HG03095 (cell line): ENCODE data around the gene SLX9.
A peak's percentile ranks its signal among the peaks of the same experiment; 100 is the strongest.
"Not testable (repeated sequence)": the region's sequence is repeated elsewhere in the genome, so short reads cannot be mapped to it uniquely, and the experiment has no call there.

Experiments used
- ATAC-seq: cut with Tn5 transposase; IDR thresholded peaks from one replicate; pipeline ENCODE4 v1.9.1; 2021; ENCODE audit warnings: moderate library complexity; ENCODE audit not compliant: unreplicated experiment

Gene SLX9

DNA sequence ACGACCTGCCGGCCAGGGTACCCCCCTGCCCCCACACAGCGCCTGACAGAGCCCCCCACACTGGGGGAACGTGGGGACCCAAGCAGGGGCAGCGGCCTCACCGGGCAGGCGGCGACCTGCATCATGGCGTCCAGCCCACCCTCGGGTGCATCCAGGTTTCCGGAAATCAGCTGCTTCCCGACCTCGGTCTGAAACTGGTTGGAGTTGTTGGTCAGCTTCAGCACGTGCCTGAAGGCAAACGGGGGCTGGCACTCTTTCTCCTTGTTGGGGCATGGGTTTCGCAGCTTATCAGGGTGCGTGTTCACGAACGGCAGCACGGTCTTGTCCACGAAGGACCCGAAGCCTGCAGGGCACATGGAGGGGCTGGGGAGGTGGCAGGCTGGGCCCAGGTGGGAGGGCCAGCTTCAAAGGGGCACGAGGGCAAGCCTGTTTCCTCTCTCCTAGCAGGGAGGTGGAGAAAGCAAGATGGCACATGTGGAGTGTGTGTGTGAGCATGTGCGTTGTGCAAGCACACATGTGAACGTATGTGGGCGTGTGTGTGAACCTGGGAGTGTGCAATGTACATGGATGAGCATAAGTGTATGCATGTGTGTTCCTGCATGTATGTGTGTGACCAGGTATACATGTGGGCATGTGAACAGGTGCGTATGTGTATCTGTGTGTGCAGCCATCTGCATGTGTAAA lies 38.3 kb upstream of the SLX9 start:
- ATAC-seq = no peak

DNA sequence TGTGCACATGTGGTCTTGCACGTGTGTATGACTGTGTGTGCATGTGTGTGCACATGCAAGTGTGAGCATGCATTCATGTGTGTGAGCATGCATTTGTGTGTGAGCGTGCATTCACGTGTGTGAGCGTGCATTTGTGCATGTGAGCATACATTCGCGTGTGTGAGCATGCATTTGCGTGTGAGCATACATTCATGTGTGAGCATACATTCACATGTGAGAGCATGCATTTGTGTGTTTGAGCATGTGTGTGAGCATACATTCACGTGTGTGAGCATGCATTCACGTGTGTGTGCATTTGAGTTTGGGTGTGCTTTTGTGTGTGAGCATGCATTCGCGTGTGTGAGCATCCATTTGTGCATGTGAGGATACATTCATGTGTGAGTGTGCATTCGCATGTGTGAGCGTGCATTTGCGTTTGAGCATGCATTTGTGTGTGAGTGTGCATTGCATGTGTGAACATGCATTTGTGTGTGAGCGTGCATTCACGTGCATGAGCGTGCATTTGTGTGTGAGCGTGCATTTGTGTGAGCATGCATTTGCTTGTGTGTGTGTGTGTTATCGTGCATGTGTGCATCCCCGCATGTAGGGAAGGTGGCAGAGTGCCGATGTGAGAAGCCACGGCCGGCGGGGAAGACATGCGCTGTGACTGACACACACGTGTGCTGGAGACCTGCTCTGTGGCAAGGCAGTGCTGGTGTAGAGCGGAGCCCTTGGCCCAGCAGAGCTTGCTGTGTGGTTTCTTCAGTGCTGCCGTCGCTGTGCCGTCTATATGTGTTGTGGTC lies 37.4 kb upstream of the SLX9 start:
- ATAC-seq = no peak

DNA sequence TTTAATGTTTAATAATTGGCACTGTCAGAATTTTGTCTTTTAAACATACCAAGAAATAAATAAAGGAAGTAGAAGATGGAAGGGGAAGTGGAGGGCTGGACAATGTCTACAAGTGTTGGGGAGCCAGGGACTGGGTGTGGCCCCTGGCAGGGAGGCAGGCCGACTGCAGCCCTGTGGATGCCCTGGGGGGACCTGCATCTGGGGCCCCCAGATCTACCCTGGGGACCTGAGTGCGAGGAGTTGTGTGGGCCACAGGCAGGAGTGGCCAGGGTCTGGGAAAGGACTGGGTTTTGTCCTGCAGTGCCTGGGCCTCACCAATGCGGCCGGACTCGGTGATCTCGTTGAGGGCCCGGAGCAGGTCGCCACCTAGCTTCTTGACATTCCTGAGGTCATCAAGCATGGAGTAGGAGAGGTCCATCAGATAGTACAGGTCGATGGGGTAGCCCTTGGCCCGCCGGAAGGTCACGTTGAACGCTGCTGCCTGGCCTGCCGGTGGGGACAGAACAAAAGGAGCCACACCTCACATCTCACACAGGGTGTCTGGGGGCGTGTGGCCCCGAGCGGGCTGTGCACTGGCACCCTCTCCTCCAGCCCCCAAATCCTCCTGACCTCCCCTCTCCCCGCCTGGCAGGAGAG lies 36.7 kb upstream of the SLX9 start:
- no peak for ATAC-seq

DNA sequence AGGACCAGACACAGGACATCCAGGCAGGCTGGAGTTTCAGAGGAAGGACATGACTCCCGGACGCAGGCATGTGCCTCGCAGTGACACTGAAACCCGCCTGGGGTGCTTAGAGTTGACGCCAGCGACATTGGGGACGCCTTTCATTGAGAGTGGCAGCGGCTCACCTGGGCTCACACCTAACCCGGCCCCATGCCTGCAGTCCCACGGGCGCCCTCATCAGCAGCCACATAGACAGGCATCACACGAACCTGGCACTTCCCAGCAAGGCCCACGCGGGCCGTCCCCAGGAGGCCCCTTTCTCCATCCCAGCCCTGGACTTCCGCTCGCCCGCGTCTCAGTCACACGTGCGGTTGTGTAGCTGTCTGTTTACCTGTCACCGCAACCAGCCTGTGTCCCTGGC lies 36.1 kb upstream of the SLX9 start:
- ATAC-seq = no peak

- no peak for ATAC-seq
Observed at GRCh38 chr21:44904141-44904923, 35.5 kb upstream of the SLX9 start.

DNA sequence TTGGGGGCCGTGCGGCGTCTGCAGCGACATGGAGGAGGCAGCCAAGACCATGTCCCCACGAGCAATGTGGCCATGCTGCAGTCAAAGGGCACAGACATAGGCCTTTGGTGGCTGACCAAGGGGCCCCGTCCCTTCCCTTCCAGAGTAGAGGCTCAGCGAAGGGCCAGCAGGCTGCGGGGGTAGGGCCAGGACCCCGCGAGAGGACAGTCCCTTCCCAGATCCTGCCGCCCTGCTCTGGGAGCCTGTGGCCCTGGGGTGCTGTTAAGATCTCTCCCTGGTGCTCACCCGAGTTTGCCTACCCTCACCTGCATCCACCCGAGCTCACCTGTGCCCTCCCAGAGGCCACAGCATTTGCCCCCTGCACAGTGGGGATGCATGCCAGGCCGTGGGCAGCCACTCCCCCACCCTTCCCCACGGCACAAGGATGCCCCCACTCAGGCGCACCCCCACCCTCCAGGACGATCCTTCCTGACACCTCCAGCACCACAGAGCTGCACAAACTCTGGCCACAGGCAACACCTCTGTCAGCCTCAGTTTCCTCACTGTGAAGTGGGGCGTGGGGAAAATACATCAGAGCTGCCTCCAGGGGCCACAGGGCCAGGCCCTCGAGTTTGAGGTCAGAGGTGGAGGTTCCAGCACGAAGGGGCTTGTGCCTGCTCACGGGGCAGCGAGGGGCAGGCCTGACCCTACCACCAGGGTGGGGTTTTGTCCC lies 34.7 kb upstream of the SLX9 start:
- ATAC-seq = no peak

DNA sequence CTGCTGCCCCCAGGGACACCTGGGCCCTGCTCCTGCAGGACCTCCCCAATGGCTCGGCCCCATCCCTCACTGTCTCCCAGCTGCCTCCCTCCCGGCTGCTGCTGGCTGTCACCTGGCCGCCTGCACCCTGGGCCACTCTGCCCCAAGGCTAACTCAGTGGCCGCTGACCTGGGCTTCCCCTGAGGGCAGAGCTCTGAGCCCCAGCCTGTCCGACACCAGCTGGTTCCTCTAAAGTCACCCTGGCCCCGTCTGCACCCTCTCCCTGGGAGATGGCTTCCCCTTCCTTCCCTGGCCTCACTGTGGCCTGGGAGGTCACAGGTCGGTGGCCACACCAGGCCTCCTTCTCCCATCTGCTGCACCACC lies 34.1 kb upstream of the SLX9 start:
- ATAC-seq = no peak

DNA sequence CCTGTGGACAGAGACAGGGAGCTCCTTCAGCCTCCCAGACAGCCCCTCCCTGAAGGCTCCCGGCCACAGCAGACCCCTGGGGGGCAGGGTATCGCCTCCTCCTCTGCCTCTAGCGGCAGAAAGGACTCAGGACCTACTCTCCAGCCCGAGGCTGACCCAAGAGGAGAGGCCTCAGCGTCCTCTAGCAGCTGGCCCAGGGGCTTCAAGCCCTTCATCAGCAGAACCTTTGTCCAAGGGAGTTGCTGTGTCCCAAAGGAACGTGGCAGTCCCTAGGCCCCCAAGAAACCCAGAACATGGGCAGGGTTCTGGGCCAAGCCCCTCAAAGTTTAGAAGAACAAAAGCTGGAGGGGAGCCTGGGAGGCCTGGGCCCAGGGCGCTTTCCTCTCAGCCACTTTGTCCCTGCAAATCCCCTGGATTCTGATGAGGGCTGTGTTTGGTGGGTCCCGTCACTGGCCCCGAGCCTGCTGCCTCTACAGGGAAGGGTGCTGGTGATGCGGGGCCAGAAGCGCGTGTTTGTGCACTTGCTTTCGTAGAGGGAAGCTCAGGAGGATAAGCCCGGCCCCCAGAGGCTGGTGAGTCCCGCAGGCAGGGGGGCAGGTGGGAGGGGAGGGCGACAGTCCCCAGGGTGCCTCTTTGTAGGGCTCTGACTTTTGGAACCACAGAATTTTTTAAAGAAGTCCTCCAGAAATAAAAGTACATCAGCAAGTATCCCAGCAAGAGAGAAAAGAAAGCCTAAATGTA lies 32.4 kb upstream of the SLX9 start:
- ATAC-seq = no peak

DNA sequence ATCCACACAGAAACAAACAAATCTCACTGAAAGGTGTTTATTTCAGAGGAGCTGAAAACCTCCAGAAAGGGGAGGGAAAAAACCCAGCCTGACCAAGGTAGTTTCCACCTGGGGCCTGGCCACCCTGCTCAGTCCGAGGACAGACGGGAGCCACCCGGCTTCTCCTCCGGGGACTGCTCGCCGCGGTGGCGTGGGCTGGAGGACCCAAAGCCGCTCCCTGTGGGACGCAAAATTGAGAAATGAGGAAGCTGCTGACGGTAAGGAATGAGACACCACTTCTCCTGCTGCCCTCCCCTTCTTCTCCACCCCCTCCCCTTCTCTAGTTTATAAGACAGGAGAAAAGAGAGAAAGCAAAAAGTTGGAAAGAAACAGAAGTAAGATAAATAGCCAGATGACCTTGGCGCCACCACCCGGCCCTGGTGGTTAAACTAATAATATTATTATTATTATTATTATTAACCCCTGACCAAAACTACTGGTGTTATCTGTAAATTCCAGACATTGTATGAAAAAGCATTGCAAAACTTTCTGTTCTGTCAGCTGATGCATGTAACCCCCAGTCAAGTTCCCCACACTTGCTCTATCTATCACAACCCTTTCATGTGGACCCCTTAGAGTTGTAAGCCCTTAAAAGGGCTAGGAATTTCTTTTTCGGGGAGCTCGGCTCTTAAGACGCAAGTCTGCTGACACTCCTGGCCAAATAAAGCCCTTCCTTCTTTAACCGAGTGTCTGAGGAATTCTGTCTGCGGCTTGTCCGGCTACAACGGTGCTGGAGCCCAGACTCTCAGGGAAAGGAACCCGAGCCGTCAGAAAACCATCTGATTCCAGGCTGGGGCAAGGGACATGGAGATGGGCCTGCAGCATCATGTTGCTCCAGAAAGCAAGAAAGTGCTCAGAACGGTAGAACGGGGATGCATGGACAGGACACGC lies 31.6 kb upstream of the SLX9 start:
- no peak for ATAC-seq

DNA sequence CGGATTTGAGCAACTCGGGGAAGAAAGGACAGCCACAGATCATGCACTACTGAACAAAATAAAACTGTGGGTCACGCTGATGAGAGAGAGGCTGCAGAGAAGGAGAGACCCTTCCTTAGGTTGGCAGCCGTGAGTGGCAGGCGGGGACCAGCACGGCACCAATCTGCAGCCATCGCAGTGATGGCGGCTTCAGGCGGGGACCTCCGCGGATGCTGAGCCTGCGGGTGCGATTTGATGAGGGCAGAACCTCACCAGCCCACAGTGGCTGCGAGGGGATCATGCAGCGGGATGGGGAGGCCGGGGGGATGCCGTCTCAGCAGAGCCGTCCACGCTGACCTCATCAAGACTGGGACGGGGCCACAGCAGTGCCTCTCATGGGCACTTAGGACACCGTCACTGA lies 30.9 kb upstream of the SLX9 start:
- no peak for ATAC-seq

DNA sequence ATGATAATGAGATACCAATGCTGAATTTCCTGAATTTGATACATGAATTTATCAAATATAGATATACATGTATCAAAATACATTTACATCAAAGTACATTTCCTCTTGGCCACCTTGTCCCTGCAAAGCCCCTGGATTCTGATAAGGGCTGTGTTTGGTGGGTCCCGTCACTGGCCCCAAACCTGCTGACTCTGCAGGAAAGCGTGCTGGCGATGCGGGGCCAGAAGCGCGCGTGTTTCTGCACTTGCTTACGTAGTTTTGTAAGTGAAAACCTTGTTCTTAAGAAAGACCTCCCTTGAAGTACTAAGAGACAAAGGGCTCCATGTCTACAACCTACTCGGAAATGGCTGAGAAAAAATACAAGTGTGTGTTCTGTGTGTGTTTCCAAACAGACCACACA lies 30.1 kb upstream of the SLX9 start:
- no peak for ATAC-seq

DNA sequence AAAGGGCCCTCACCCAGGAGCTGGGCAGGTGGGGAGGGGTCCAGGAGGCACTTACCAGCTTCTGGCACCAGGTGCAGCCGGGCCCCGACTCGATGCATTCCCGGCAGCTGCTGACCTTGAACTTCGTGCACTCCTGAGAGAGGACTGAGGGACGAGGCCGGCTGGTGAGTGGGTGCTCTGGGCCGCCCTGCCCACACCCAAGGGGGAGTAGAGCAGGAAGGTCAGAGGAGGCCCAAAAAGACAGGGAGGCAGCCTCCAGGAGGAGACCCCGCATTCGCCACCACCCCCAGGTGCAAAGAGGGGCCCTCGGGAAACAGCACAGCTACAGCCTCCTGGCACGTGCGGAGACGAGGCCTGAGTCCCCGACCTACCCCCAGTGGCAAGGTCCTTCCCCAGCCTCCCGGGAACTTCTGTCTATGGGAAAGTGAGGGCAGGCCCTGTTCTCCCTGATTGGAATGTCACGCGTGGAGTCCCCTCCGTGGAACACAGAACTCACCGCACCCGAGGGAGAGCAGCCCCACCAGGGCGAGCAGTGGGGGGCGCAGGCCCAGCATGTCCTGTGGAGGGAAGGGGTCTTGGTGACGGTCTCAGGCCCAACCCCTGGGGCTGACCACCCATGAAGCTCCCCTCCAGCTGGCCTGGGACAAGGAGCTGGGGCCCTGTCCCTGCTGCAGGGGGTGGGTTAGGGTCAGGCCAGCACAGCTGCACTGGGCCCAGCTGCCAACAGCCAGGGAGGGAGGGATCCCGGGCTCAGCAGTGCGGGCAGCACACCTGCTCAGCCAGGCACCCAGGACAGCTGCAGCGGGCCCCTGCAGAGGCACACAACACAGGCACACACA lies 29.4 kb upstream of the SLX9 start:
- ATAC-seq = no peak

DNA sequence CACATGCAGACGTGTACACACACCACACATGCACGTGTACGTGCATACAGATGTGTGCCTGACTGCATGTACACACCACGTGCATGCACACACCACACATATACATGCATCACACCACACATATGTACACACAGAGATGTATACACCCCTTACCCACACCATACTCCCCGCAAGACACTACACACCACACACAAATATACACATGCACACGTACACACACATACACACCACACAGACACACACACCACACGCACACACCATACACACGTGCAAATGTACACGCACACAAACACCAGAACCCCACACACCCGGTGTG lies 28.8 kb upstream of the SLX9 start:
- ATAC-seq = no peak

DNA sequence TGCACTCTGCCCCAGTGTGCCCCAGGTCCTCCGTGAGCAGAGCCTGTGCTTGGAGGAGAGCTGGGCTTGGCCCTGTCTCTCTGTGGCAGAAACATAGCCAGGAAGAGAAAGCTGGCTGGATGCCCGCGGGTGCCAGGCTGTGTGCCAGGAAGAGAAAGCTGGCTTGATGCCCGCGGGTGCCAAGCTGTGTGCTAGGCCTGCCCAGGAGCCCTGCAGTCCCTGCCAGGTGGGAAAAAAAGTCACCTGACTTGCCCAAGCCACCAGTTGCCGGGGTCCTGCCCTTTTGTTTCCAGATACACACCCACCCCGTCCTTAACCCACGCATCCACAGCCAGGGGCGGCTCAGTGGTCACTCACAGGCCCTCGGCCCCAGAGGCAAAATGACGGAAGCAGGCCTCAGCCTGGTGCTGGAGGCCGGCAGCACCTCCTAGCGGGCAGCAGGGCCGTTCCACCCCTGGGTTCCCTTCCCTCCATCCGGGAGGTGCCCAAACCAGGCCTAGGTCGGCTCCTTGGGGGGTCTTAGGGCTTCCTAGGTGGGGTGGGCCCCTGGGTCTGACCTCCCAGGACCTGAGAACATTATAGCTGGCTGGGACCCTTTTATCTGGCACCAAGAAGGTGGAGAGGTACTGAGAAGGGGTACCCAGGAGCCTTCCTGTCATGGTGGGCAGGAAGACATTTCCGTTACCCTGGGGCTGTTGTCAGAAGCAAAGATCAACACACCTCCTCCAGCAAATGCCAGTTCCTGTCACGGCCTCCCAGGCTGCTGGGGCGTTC lies 28.3 kb upstream of the SLX9 start:
- ATAC-seq = peak; percentile 59

DNA sequence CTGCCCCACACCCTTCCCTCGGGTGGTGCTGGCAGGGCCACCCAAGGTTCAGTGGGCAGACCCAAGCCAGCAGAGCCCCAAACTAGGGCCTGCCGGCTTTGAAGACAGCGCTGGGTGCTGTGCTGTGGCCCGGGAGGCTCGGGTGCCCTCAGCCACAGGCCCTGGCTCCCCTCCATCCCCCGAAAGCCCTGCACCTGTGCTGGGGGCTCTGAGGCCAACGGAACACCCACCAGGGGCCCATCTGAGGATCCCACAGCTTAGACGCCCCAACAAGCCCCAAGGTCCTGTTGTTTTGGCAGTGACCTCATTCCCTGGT lies 27.7 kb upstream of the SLX9 start:
- no peak for ATAC-seq

DNA sequence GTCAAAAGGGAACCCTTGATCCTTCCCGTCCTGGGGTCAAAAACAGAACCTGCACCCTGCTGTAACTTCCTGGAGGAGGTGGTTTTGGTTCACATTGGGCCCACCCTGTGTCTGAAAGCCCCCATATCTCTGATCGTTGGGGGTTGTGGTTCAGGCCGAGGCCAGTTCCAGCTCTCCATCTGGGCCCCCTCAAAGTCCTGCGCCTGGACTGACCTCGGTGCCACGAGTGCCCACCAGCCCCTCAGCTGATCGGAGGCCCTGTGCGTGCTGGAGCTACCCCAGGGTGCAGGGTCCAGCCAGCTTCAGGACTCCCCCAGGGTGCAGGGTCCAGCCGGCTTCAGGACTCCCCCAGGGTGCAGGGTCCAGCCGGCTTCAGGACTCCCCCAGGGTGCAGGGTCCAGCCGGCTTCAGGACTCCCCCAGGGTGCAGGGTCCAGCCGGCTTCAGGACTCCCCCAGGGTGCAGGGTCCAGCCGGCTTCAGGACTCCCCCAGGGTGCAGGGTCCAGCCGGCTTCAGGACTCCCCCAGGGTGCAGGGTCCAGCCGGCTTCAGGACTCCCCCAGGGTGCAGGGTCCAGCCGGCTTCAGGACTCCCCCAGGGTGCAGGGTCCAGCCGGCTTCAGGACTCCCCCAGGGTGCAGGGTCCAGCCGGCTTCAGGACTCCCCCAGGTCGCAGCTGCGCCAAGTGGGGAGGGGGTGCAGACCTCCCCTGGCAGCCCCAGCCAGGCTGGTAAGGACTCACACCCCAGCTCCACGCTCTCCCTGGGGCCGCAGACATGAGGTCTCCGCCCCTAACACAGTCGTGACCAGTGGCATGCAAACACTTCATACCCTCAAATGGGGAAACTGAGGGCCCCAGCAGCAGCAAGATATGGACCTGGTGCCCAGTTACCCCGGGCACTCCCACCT lies 27.1 kb upstream of the SLX9 start:
- ATAC-seq = not testable (repeated sequence)
